Measurements from ENCODE around the gene NCOA1.

Gene NCOA1

DNA sequence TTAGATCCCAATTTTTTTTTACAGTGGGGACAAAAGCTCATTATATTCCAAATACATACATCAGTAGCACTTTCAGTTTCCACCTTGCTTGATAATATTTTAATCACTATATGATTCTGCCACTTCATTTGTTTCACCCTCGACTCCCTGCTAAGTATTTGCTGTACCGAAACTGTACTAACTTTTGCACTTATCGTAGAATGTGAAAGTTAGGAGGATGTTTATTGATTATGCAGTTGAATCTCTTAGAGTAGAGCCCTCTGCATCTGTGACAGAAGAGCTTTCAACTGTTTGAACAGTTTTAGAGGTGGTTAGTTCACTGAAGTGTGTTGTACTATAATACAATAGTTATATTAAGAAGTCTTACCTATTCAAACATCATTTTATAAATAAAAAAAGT lies 20.8 kb downstream of the NCOA1 start:
- Histone ChIP-seq H3K4me1 (ENCODE audit: control insufficient read depth, low read length) (no peaks in the 10 kb centered on the region), H3K4me3 (ENCODE audit: low read length) (no peak overlapping the region), H3K36me3 (ENCODE audit: control insufficient read depth, low read length) (no peaks in the 10 kb centered on the region), H4K20me1 (ENCODE audit: control insufficient read depth, insufficient read depth, low read depth, low read length) (no peaks in the 10 kb centered on the region), H3K4me2 (ENCODE audit: low read length) (no peak overlapping the region), H3K9me2 (replicated peaks; ENCODE audit: control insufficient read depth, low read length) (no peaks in the 10 kb centered on the region), H3K9me3 (ENCODE audit: control insufficient read depth, insufficient read depth, low read length) (no peaks in the 10 kb centered on the region), H3F3A (ENCODE audit: control insufficient read depth, insufficient read depth) (no peaks in the 10 kb centered on the region), H3K27me3 (ENCODE audit: control insufficient read depth, low read length) (no peaks in the 10 kb centered on the region), H3K79me2 (ENCODE audit: control insufficient read depth, low read length) (peaks cover 11% of the 10 kb centered on the region; the same call in 1 of the 2 replicates), H3K27ac (ENCODE audit: low read depth, low read length) (no peak overlapping the region)
- no peak for TF ChIP-seq EZH2phosphoT487 (IDR thresholded peaks at IDR 0.05; ENCODE audit: borderline replicate concordance, low read length)
- TF ChIP-seq, protein P1, sequence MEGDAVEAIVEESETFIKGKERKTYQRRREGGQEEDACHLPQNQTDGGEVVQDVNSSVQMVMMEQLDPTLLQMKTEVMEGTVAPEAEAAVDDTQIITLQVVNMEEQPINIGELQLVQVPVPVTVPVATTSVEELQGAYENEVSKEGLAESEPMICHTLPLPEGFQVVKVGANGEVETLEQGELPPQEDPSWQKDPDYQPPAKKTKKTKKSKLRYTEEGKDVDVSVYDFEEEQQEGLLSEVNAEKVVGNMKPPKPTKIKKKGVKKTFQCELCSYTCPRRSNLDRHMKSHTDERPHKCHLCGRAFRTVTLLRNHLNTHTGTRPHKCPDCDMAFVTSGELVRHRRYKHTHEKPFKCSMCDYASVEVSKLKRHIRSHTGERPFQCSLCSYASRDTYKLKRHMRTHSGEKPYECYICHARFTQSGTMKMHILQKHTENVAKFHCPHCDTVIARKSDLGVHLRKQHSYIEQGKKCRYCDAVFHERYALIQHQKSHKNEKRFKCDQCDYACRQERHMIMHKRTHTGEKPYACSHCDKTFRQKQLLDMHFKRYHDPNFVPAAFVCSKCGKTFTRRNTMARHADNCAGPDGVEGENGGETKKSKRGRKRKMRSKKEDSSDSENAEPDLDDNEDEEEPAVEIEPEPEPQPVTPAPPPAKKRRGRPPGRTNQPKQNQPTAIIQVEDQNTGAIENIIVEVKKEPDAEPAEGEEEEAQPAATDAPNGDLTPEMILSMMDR (IDR thresholded peaks at IDR 0.05; ENCODE audit: low read depth, low read length, poor library complexity, severe bottlenecking), result no peak

DNA sequence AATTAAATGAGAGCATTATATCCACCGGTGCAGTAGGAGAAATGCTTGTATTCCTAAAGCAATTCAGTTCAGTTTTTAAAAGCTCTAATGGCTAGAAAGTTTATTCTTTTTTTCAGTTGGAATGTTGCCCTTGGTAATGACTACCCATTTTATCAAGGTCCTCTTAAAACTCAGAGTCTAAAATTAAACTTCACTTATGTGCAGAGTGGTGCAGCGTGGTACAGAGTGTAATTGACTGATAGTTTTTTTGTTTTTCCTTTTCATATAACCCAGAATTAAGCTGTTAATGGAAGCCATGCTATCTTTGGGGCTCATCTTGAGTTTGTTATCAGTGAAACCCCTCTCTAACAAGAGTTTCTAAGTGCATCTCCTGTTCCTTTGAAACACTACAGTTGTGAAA lies 21.4 kb downstream of the NCOA1 start:
- Histone ChIP-seq H3K27ac (ENCODE audit: low read depth, low read length) (no peak overlapping the region), H3K79me2 (ENCODE audit: control insufficient read depth, low read length) (peaks cover 11% of the 10 kb centered on the region), H4K20me1 (ENCODE audit: control insufficient read depth, insufficient read depth, low read depth, low read length) (no peaks in the 10 kb centered on the region), H3K27me3 (ENCODE audit: control insufficient read depth, low read length) (no peaks in the 10 kb centered on the region), H3K4me2 (ENCODE audit: low read length) (no peak overlapping the region), H3K4me1 (ENCODE audit: control insufficient read depth, low read length) (no peaks in the 10 kb centered on the region), H3K9me3 (ENCODE audit: control insufficient read depth, insufficient read depth, low read length) (no peaks in the 10 kb centered on the region), H3F3A (ENCODE audit: control insufficient read depth, insufficient read depth) (no peaks in the 10 kb centered on the region), H3K9me2 (replicated peaks; ENCODE audit: control insufficient read depth, low read length) (no peaks in the 10 kb centered on the region), H3K4me3 (ENCODE audit: low read length) (no peak overlapping the region), H3K36me3 (ENCODE audit: control insufficient read depth, low read length) (no peaks in the 10 kb centered on the region)
- TF ChIP-seq EZH2phosphoT487 (IDR thresholded peaks at IDR 0.05; ENCODE audit: borderline replicate concordance, low read length), result no peak
- TF ChIP-seq, protein P1 (IDR thresholded peaks at IDR 0.05; ENCODE audit: low read depth, low read length, poor library complexity, severe bottlenecking), result no peak

DNA sequence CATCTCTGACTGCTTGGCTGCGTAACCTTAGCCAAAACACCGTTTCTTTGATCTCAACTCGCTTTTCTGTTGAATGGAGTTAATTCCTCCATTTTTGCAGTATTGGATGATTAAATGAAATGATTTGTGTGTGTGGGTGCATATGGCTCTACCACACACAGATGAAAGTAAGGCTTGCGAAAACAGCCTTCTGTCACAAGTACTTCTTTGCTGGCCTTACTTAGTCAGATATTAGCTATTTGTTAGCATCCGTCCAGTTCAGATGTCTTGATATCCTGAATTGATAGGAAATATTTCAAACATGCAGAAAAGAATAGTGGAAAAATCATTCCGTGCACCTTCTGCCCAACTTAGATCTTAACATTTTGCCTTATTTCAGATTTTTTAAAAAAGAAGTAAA lies 21.8 kb downstream of the NCOA1 start:
- H3K4me2 ChIP-seq (ENCODE audit: low read length), result no peak overlapping the region
- H3K27ac ChIP-seq (ENCODE audit: low read depth, low read length), result no peak overlapping the region
- no peaks in the 10 kb centered on the region for H4K20me1 ChIP-seq (ENCODE audit: control insufficient read depth, insufficient read depth, low read depth, low read length)
- no peaks in the 10 kb centered on the region for H3K4me1 ChIP-seq (ENCODE audit: control insufficient read depth, low read length)
- no peaks in the 10 kb centered on the region for H3K9me2 ChIP-seq (replicated peaks; ENCODE audit: control insufficient read depth, low read length)
- no peaks in the 10 kb centered on the region for H3K9me3 ChIP-seq (ENCODE audit: control insufficient read depth, insufficient read depth, low read length)
- no peaks in the 10 kb centered on the region for H3K36me3 ChIP-seq (ENCODE audit: control insufficient read depth, low read length)
- TF ChIP-seq, protein P1 (IDR thresholded peaks at IDR 0.05; ENCODE audit: low read depth, low read length, poor library complexity, severe bottlenecking), result no peak
- no peak for TF ChIP-seq EZH2phosphoT487 (IDR thresholded peaks at IDR 0.05; ENCODE audit: borderline replicate concordance, low read length)
- no peaks in the 10 kb centered on the region for H3K27me3 ChIP-seq (ENCODE audit: control insufficient read depth, low read length)
- H3K79me2 ChIP-seq (ENCODE audit: control insufficient read depth, low read length), result peaks cover 11% of the 10 kb centered on the region
- H3F3A ChIP-seq (ENCODE audit: control insufficient read depth, insufficient read depth), result no peaks in the 10 kb centered on the region
- no peak overlapping the region for H3K4me3 ChIP-seq (ENCODE audit: low read length)
